Testis (tissue), 2 donors: ENCODE results near the gene RAB26.

ENCODE experiments used
- CTCF ChIP-seq, 3 experiments: fragments of 450-650 bp in 2 of 3; fragments of 200-600 bp in 1 of 3; sonication (generic) in 1 of 3; IDR thresholded peaks; one replicate each; pipeline ENCODE4 v1.5.1; 2016 to 2019; ENCODE audit warnings: antibody characterized with exemption in 3 of 3, mild to moderate bottlenecking in 2 of 3, moderate library complexity in 1 of 3
- POLR2A ChIP-seq: fragments of 450-650 bp; IDR thresholded peaks from one replicate; pipeline ENCODE4 v1.6.1; 2017; ENCODE audit warnings: antibody characterized with exemption, mild to moderate bottlenecking, moderate library complexity

DNA sequence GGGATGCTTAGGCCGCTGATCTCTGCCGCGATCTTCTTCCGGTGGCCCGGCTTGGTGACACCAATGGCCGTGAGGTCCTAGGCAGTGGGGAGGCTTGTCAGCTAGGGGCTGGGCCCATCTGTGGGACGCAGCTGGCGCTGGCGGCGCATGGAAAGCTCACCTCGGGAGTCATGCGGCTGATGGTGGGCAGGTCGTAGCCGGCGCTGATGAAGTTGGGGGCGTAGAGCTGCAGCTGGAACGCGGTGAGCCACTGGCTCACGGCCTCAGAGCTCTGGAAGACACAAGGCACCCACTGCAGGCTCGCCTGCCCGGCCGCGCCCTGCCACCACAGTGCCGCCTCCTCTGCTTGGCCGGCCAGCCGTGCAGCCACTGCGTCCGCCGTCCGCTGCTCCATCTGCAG lies 35.2 kb downstream of the RAB26 start:
- TF ChIP-seq CTCF (IDR thresholded peaks at IDR 0.05) (no peak), POLR2A (no peak)
